ENCODE measurements around the gene CTSO. TPM values are rescaled to one million over a fixed set of nuclear protein-coding genes. Genes with fewer than 3 reads are reported as not detected.
"Not testable (repeated sequence)": the region's sequence is repeated elsewhere in the genome, so short reads cannot be mapped to it uniquely, and the experiment has no call there.

Gene CTSO
- total RNA-seq, 1 experiment from 2014 or later = 0.81 TPM

DNA sequence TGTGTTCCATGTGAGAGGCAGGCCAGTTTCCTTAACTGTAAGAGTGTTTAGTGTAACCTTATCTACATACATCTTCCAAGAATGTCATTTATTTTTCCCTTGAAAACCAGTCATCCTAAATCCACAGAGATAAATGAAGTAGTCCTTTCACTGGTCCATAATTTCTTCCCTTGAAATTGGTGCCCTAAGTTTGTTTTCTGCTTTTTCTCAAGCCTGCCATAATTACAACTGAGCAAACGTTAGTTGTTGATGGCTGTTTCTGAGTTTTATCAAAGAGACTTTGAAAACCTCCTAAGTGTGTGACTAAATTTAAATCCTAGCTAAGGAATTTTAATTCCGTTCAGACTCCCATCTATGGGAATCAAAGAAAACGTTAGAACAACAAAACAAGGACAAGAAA is 53.8 kb downstream of the CTSO start:
- TF ChIP-seq, protein P1, sequence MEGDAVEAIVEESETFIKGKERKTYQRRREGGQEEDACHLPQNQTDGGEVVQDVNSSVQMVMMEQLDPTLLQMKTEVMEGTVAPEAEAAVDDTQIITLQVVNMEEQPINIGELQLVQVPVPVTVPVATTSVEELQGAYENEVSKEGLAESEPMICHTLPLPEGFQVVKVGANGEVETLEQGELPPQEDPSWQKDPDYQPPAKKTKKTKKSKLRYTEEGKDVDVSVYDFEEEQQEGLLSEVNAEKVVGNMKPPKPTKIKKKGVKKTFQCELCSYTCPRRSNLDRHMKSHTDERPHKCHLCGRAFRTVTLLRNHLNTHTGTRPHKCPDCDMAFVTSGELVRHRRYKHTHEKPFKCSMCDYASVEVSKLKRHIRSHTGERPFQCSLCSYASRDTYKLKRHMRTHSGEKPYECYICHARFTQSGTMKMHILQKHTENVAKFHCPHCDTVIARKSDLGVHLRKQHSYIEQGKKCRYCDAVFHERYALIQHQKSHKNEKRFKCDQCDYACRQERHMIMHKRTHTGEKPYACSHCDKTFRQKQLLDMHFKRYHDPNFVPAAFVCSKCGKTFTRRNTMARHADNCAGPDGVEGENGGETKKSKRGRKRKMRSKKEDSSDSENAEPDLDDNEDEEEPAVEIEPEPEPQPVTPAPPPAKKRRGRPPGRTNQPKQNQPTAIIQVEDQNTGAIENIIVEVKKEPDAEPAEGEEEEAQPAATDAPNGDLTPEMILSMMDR (conservative IDR thresholded peaks at IDR 0.05) = no peak
- Mint-ChIP-seq H3K4me1 (peaks cover 16 to 17% of the 10 kb centered on the region in 2 experiments), H3K9me3 (peaks cover 6 to 17% of the 10 kb centered on the region in 2 experiments; a peak in 4 of 5 replicates), H3K36me3 (ENCODE audit: insufficient read depth in 1 of 3, low read depth in 3 of 3) (peaks cover 5 to 9% (median 7%) of the 10 kb centered on the region in 3 experiments; a peak in 4 of 7 replicates), H3K4me3 (no peak overlapping the region; a peak in 1 of 5 replicates), H3K27ac (no peak overlapping the region), H3K27me3 (ENCODE audit: low read depth) (no peaks in the 10 kb centered on the region)
- Histone ChIP-seq H2BK12ac (ENCODE audit: insufficient read length, low read depth, low read length) (no peak overlapping the region), H3T11ph (ENCODE audit: low read length) (no peak overlapping the region), H4K91ac (ENCODE audit: insufficient read length, low read depth, low read length) (no peak overlapping the region), H3K9me3 (ENCODE audit: control insufficient read depth, low read depth, low read length) (no peaks in the 10 kb centered on the region), H2AFZ (ENCODE audit: low read length) (no peak overlapping the region), H3K4me1 (ENCODE audit: insufficient read depth, low read length) (peaks cover 4% of the 10 kb centered on the region; the same call in 1 of the 2 replicates), H3K27ac (ENCODE audit: insufficient read length, low read depth, low read length) (no peak overlapping the region), H2BK20ac (ENCODE audit: low read depth, low read length, poor library complexity, severe bottlenecking) (no peak overlapping the region), H3K14ac (ENCODE audit: insufficient read depth, low read length) (no peak overlapping the region), H3K56ac (ENCODE audit: insufficient read length, low read depth, low read length) (no peak overlapping the region), H2AK5ac (ENCODE audit: insufficient read length, low read length) (no peak overlapping the region), H3K9ac (ENCODE audit: extremely low read depth, insufficient read length, low read length) (no peak overlapping the region), H2BK120ac (ENCODE audit: low read depth, low read length, poor library complexity, severe bottlenecking) (no peak overlapping the region), H4K5ac (ENCODE audit: insufficient read length, low read depth, low read length) (no peak overlapping the region), H3K23ac (ENCODE audit: insufficient read length, low read depth, low read length) (no peak overlapping the region), H3K23me2 (ENCODE audit: insufficient read length, low read depth, low read length, poor library complexity, severe bottlenecking) (no peaks in the 10 kb centered on the region), H3K79me2 (ENCODE audit: insufficient read depth, low read length) (no peaks in the 10 kb centered on the region), H2BK15ac (ENCODE audit: low read depth, low read length) (no peak overlapping the region), H2BK5ac (ENCODE audit: insufficient read length, low read length) (no peak overlapping the region), H3K18ac (ENCODE audit: insufficient read length, low read depth, low read length) (no peak overlapping the region), H4K8ac (replicated peaks; ENCODE audit: insufficient read length, low read depth, low read length) (no peak overlapping the region), H3K4me2 (ENCODE audit: insufficient read depth, insufficient read length, low read length) (no peak overlapping the region), H3K4ac (ENCODE audit: low read depth, low read length) (no peak overlapping the region), H4K20me1 (ENCODE audit: control insufficient read depth, insufficient read depth, insufficient read length) (no peaks in the 10 kb centered on the region), H3K27me3 (ENCODE audit: insufficient read depth, low read length) (no peaks in the 10 kb centered on the region), H3K79me1 (ENCODE audit: insufficient read depth, low read depth, low read length, poor library complexity, severe bottlenecking) (no peaks in the 10 kb centered on the region)
- no CpG with 5 or more reads among the region's 3 CpGs for WGBS (ENCODE audit: extremely low coverage, insufficient read length, low lambda C conversion rate)
- no peak for DNase-seq

GRCh38 chr4:155898371-155898770 is 55.3 kb downstream of the CTSO start:
- H3K4ac ChIP-seq (ENCODE audit: low read depth, low read length); H3K14ac ChIP-seq (ENCODE audit: insufficient read depth, low read length); H2BK5ac ChIP-seq (ENCODE audit: insufficient read length, low read length); H3K23me2 ChIP-seq (ENCODE audit: insufficient read length, low read depth, low read length, poor library complexity, severe bottlenecking); H3K27me3 ChIP-seq (ENCODE audit: insufficient read depth, low read length); H3K18ac ChIP-seq (ENCODE audit: insufficient read length, low read depth, low read length); H2BK15ac ChIP-seq (ENCODE audit: low read depth, low read length); H2BK20ac ChIP-seq (ENCODE audit: low read depth, low read length, poor library complexity, severe bottlenecking); H3K27ac Mint-ChIP-seq; DNase-seq; H4K5ac ChIP-seq (ENCODE audit: insufficient read length, low read depth, low read length); H3K79me1 ChIP-seq (ENCODE audit: insufficient read depth, low read depth, low read length, poor library complexity, severe bottlenecking); H3K27ac ChIP-seq (ENCODE audit: insufficient read length, low read depth, low read length); H2AK5ac ChIP-seq (ENCODE audit: insufficient read length, low read length); H2AFZ ChIP-seq (ENCODE audit: low read length); H4K20me1 ChIP-seq (ENCODE audit: control insufficient read depth, insufficient read depth, insufficient read length); H3K9me3 ChIP-seq (ENCODE audit: control insufficient read depth, low read depth, low read length); H2BK12ac ChIP-seq (ENCODE audit: insufficient read length, low read depth, low read length); H4K91ac ChIP-seq (ENCODE audit: insufficient read length, low read depth, low read length); H3K4me1 ChIP-seq (ENCODE audit: insufficient read depth, low read length); H3K27me3 Mint-ChIP-seq (ENCODE audit: low read depth); H3K9ac ChIP-seq (ENCODE audit: extremely low read depth, insufficient read length, low read length); H3K4me3 Mint-ChIP-seq; H3T11ph ChIP-seq (ENCODE audit: low read length); H3K36me3 Mint-ChIP-seq (ENCODE audit: insufficient read depth in 1 of 3, low read depth in 3 of 3); H4K8ac ChIP-seq (replicated peaks; ENCODE audit: insufficient read length, low read depth, low read length); H3K4me2 ChIP-seq (ENCODE audit: insufficient read depth, insufficient read length, low read length); H3K79me2 ChIP-seq (ENCODE audit: insufficient read depth, low read length); H2BK120ac ChIP-seq (ENCODE audit: low read depth, low read length, poor library complexity, severe bottlenecking); H3K23ac ChIP-seq (ENCODE audit: insufficient read length, low read depth, low read length); H3K56ac ChIP-seq (ENCODE audit: insufficient read length, low read depth, low read length): not testable (repeated sequence)
- H3K4me1 Mint-ChIP-seq = peaks cover 9 to 11% of the 10 kb centered on the region in 2 experiments; a peak in 3 of 4 replicates
- WGBS (ENCODE audit: extremely low coverage, insufficient read length, low lambda C conversion rate) = no CpG with 5 or more reads among the region's 2 CpGs
- peaks cover 6 to 17% of the 10 kb centered on the region in 2 experiments; a peak in 4 of 5 replicates for H3K9me3 Mint-ChIP-seq

Data from H9 (cell line).